GM12873 (cell line): Measurements from ENCODE around the gene LMO1.

Source experiments
- CTCF ChIP-seq: IDR thresholded peaks from 2 replicates; pipeline ENCODE4 v1.5.1; 2012; ENCODE audit warnings: low read depth, mild to moderate bottlenecking, moderate library complexity, low read length, control low read depth; ENCODE audit not compliant: insufficient read depth; ENCODE audit errors: missing control alignments

LMO1 gene

DNA sequence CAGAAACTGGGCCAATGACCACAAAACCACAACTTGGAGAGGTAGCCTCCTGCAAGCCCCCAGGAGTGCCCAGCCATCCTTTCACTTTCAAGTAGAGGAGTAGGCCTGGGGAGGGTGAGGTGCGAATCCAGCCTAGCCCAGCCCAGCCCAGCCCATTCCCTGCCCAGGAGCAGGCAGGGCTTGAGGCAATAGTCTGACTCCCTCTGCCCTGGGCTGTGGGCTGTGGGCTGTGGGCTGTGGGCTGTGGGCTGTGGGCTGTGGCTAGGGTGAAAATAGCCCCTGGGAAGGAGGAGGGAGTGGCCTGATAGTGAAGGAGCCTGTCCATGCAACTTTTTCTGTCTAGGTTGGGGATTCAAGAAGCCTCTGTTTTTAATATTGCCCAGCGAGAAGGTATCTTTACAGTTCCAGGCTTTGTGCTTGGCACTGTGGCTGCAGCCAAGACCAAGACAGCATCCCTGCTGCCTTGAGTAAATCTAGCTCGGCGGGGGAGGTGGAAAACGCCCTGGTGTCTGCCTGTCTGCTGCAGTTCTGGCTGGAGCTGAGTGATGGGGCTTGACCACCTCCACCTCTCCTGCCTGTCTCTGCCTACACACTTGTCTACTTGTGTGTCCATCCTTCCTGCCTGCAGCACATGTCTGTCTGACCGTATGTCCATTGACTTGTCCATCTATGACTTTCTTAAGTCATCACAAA is 40.7 kb downstream of the LMO1 start:
- no peak for TF ChIP-seq CTCF

DNA sequence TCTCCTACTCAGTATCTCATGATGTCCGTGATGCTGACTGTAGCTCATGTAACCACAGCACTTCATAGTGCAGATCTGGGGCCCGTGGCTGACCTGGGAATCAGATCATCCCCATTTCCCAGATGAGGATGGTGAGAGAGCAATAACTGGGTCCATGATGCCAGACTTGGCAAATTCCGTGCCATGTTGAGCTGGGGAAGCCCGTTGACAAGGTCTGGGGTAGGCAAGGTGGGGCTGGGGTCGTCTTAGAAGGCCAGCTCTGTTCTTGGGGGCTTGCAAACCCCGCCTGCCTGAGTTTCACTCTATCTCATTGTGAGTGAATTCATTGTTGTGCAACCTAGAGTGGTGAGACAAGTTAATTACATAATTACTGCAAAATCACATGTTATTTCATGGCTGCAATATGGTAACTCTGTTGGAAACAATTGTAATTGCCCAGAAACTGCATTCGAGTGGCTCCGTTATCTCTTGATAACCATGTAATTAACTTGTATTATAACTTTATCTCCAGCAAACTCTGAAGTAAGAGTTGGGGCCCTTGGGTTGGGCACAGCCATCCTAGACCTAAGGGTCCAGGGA is 41.7 kb downstream of the LMO1 start:
- no peak for TF ChIP-seq CTCF

DNA sequence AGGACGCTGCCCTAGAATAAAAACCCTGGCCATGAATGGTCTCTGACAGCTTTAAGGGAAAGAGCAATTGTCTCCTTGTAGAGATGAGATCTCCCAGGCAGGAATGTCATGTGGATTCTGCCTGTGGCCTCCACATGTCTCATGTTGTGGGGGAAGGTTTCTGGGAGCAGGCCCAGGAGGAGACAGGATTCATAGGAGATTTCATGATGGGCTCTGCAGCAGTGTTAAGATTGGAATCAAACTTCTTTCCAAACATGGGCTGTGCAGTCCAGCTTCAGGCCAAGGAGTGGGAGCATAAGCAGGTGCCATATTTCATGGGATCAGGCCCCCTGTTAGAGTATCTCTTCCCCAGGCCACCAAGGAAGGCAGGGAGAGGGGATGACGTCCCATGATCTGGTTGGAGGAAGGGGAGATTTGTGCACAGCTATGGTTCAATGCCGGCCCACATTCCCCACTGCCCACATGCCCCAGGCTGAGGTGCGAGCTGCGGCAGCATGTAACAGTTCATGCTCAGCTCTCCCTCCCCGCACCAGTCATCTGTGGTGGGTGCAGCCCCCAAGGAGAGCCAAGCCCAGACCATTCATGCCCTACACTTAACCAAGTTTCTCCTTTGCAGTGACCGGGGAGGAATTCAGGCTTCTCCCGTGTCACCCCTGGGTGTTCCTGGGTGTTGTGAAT is 42.5 kb downstream of the LMO1 start:
- no peak for TF ChIP-seq CTCF

DNA sequence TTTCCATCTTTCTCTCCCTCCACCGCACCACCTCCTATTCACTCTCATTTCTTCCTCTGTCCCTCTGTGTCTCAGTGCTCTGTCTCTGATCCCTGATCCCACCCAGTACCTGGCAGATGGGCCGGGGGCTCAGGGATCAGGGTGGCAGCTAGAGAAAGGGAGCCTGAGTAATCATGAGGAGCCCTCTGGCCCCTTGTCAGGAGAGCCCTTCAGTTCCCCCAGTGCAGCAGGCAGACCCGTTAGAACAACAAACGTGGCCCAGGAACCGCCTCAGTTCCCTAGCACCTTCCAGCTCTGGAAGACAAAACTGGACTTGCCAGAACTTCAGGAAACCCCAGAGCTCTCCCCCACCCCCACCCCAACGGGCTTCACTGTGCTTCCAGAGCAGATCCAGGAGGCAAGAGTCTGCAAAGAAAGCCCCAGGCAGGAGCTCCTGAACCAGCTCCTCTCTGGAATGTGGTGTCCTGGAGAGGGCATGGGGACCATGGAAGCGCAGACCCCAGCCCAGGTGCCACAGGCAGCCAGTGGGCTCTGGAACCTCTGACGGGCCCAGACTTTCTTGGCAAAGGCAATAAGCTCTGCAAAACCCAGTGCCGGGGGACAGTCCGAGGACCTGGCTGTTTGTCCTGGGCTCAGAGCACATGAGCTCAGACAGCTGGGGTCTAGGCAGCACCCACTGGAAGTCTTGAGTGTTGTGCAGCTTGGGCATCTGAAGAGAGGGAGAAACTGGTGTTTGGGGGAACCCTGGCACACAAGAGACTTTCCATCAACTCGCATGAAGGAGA is 43.2 kb downstream of the LMO1 start:
- TF ChIP-seq CTCF: no peak

DNA sequence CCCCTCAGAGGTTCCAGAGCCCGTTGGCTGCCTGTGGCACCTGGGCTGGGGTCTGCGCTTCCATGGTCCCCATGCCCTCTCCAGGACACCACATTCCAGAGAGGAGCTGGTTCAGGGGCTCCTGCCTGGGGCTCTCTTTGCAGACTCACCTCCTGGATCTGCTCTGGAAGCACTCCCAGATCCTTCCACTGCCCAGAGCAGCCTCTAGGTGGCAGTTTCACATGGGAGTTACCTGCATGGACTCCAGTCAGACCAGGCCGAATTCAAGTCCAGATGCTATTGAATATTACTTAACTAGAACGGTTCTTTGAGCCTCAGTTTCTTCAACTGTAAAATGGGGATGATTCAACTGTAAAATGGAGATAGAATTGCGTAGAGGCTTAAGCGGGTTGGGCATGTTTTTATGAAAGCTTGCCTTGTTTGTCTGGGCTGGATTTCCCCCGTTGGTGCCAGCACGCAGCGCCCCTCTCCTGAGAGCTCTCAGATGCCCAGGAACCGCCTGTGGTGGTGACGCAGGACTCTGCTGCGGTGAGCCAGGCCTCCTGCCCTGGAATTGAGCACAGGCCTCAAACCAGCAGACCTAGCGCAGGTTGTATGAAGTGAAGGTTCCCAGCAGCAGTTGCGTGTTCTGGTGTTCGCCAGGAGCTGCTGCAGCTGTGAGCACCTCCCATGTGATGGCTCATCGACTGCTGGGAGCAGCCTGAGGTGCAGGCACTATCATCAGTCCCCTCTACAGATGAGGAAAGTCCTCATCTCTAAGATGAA is 44.2 kb downstream of the LMO1 start:
- peak; percentile 76 for TF ChIP-seq CTCF

GRCh38 chr11:8218840-8219239 is 44.8 kb downstream of the LMO1 start:
- TF ChIP-seq CTCF: no peak
